Neural cell (in vitro differentiated cells): ENCODE results near the gene AMPD1. TPM values are rescaled to one million over a fixed set of nuclear protein-coding genes. Genes with fewer than 3 reads are reported as not detected.

Source experiments
- H2AFZ ChIP-seq: fragments of 200-600, 300-800 bp; sonication (generic), shearing (Covaris generic); 2 replicates; pipeline ENCODE4 v1.6.0; 2014; ENCODE audit warnings: low read depth, mild to moderate bottlenecking, antibody characterized with exemption, low read length, moderate library complexity
- H3F3A ChIP-seq: fragments of 200-600 bp; shearing (Covaris generic); 2 replicates; pipeline ENCODE4 v1.6.1; 2016; ENCODE audit warnings: mild to moderate bottlenecking, moderate library complexity, mixed read lengths, antibody characterized with exemption, low read length; ENCODE audit not compliant: insufficient read depth, poor library complexity, severe bottlenecking
- H3K27ac ChIP-seq: fragments of 200-600, 300-800 bp; sonication (generic), shearing (Covaris generic); 2 replicates; pipeline ENCODE4 v1.5.1; 2014; ENCODE audit warnings: mild to moderate bottlenecking, low read length, moderate library complexity
- H3K27me3 ChIP-seq: fragments of 300-800, 200-600 bp; sonication (generic), shearing (Covaris generic); 2 replicates; pipeline ENCODE4 v1.6.0; 2014; ENCODE audit warnings: mild to moderate bottlenecking, low read depth, low read length, moderate library complexity; ENCODE audit not compliant: insufficient read depth
- H3K36me3 ChIP-seq: fragments of 300-800, 200-600 bp; sonication (generic), shearing (Covaris generic); 2 replicates; pipeline ENCODE4 v1.5.1; 2014; ENCODE audit warnings: mild to moderate bottlenecking, antibody characterized with exemption, low read length, moderate library complexity; ENCODE audit not compliant: insufficient read depth
- H3K4me2 ChIP-seq: fragments of 300-800, 200-600 bp; sonication (generic), shearing (Covaris generic); 2 replicates; pipeline ENCODE4 v1.6.0; 2014; ENCODE audit warnings: mild to moderate bottlenecking, low read length
- H3K4me3 ChIP-seq: fragments of 300-800, 200-600 bp; sonication (generic), shearing (Covaris generic); 2 replicates; pipeline ENCODE4 v1.5.1; 2014; ENCODE audit warnings: mild to moderate bottlenecking, low read length, moderate library complexity
- H3K79me2 ChIP-seq: fragments of 200-600 bp; shearing (Covaris generic); replicated peaks from 2 replicates; pipeline ENCODE4 v1.6.0; 2014; ENCODE audit warnings: mild to moderate bottlenecking, low read length, moderate library complexity; ENCODE audit not compliant: insufficient read depth
- H3K9ac ChIP-seq: fragments of 300-800, 200-600 bp; sonication (generic), shearing (Covaris generic); 2 replicates; pipeline ENCODE4 v1.6.1; 2016; ENCODE audit warnings: mild to moderate bottlenecking, low read length, mixed read lengths
- H3K9me2 ChIP-seq: fragments of 200-600 bp; shearing (Covaris generic); 2 replicates; pipeline ENCODE4 v1.6.1; 2016; ENCODE audit warnings: mild to moderate bottlenecking, low read length, mixed read lengths; ENCODE audit not compliant: insufficient read depth
- H3K9me3 ChIP-seq: fragments of 200-600, 300-800 bp; sonication (generic), shearing (Covaris generic); 2 replicates; pipeline ENCODE4 v1.6.1; 2016; ENCODE audit warnings: mild to moderate bottlenecking, mixed run types, low read length, moderate library complexity, mixed read lengths
- H4K20me1 ChIP-seq: fragments of 200-600 bp; shearing (Covaris generic); 2 replicates; pipeline ENCODE4 v1.6.1; 2016; ENCODE audit warnings: mild to moderate bottlenecking, mixed run types; ENCODE audit not compliant: insufficient read depth
- CTCF ChIP-seq: fragments of 450-650 bp; IDR thresholded peaks from 2 replicates; pipeline ENCODE4 v1.5.1; 2014; ENCODE audit warnings: antibody characterized with exemption, mild to moderate bottlenecking, moderate library complexity; ENCODE audit not compliant: poor library complexity, severe bottlenecking
- EP300 ChIP-seq: fragments of 450-650 bp; conservative IDR thresholded peaks from 2 replicates; pipeline ENCODE4 v1.6.1; 2014; ENCODE audit warnings: antibody characterized with exemption, mild to moderate bottlenecking, moderate library complexity; ENCODE audit not compliant: poor library complexity, severe bottlenecking
- EZH2 ChIP-seq: fragments of 200-600, 300-800 bp; shearing (Covaris generic), sonication (generic); IDR thresholded peaks from 2 replicates; pipeline ENCODE4 v1.6.1; 2014; ENCODE audit warnings: antibody characterized with exemption, low read length, borderline replicate concordance, mild to moderate bottlenecking; ENCODE audit not compliant: insufficient read depth, poor library complexity, severe bottlenecking
- MXI1 ChIP-seq: fragments of 450-650 bp; conservative IDR thresholded peaks from 2 replicates; pipeline ENCODE4 v1.6.1; 2014; ENCODE audit warnings: antibody characterized with exemption, mild to moderate bottlenecking; ENCODE audit not compliant: poor library complexity, severe bottlenecking
- POLR2AphosphoS5 ChIP-seq: IDR thresholded peaks from 2 replicates; pipeline ENCODE4 v1.6.1; 2012
- RAD21 ChIP-seq: fragments of 450-650 bp; conservative IDR thresholded peaks from 2 replicates; pipeline ENCODE4 v1.6.1; 2014; ENCODE audit warnings: antibody characterized with exemption, mild to moderate bottlenecking, moderate library complexity
- SMC3 ChIP-seq: fragments of 450-650 bp; conservative IDR thresholded peaks from 2 replicates; pipeline ENCODE4 v1.6.1; 2014; ENCODE audit warnings: antibody characterized with exemption, mild to moderate bottlenecking, moderate library complexity; ENCODE audit not compliant: poor library complexity
- TAF1 ChIP-seq: IDR thresholded peaks from 2 replicates; pipeline ENCODE4 v1.6.1; 2012; ENCODE audit warnings: low read depth
- polyA plus RNA-seq: library from polyadenylated mRNA; depleted of rRNA; stranded (reverse); fragments of >200 nt; gene quantifications from 2 replicates; pipeline ENCODE4 v1.2.3, GENCODE V29; 2014
- TF ChIP-seq, protein P1 (sequence below): IDR thresholded peaks from 2 replicates; pipeline ENCODE4 v1.6.1; 2012; ENCODE audit warnings: borderline replicate concordance

The AMPD1 gene
- polyA plus RNA-seq, 1 donor from 2014 or later, result not detected

- Histone ChIP-seq H3K9me3 (no peaks in the 10 kb centered on the region), H4K20me1 (peaks cover 11% of the 10 kb centered on the region), H3K27ac (no peak overlapping the region), H3F3A (no peaks in the 10 kb centered on the region), H3K27me3 (no peaks in the 10 kb centered on the region), H3K4me2 (no peak overlapping the region), H3K9ac (no peak overlapping the region), H2AFZ (no peak overlapping the region), H3K79me2 (peaks cover 37% of the 10 kb centered on the region), H3K4me3 (no peak overlapping the region), H3K36me3 (peaks cover 15% of the 10 kb centered on the region), H3K9me2 (no peaks in the 10 kb centered on the region)
- TF ChIP-seq, protein P1, sequence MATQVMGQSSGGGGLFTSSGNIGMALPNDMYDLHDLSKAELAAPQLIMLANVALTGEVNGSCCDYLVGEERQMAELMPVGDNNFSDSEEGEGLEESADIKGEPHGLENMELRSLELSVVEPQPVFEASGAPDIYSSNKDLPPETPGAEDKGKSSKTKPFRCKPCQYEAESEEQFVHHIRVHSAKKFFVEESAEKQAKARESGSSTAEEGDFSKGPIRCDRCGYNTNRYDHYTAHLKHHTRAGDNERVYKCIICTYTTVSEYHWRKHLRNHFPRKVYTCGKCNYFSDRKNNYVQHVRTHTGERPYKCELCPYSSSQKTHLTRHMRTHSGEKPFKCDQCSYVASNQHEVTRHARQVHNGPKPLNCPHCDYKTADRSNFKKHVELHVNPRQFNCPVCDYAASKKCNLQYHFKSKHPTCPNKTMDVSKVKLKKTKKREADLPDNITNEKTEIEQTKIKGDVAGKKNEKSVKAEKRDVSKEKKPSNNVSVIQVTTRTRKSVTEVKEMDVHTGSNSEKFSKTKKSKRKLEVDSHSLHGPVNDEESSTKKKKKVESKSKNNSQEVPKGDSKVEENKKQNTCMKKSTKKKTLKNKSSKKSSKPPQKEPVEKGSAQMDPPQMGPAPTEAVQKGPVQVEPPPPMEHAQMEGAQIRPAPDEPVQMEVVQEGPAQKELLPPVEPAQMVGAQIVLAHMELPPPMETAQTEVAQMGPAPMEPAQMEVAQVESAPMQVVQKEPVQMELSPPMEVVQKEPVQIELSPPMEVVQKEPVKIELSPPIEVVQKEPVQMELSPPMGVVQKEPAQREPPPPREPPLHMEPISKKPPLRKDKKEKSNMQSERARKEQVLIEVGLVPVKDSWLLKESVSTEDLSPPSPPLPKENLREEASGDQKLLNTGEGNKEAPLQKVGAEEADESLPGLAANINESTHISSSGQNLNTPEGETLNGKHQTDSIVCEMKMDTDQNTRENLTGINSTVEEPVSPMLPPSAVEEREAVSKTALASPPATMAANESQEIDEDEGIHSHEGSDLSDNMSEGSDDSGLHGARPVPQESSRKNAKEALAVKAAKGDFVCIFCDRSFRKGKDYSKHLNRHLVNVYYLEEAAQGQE, result no peak
- TF ChIP-seq CTCF (no peak), POLR2AphosphoS5 (no peak), TAF1 (no peak), EP300 (no peak), EZH2 (no peak)
Observed at GRCh38 chr1:114735479-114735878, 40.1 kb upstream of the AMPD1 start.

DNA sequence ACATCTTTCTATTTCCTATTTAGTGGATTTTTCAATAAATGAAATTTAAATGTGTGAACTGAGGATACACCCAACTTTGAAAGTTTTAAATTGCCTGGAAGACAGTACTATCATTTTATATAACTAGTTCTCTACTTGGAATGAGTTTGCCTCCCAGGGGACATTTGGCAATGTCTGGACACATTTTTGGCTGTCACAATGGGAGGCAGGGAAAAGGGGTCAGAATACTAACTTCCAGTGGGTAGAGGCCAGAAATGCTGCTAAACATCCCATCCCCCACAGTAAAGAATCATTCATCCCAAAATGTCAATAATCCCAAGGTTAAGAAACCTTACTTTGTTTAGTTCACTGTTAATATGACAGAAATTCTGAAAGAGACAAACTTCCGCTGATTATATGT is 34.4 kb upstream of the AMPD1 start:
- no peaks in the 10 kb centered on the region for H3K27me3 ChIP-seq
- no peak overlapping the region for H3K4me3 ChIP-seq
- no peaks in the 10 kb centered on the region for H3K9me3 ChIP-seq
- TF ChIP-seq SMC3 (no peak), CTCF (no peak), RAD21 (no peak), TAF1 (no peak), MXI1 (no peak), POLR2AphosphoS5 (no peak), EZH2 (no peak), EP300 (no peak)
- TF ChIP-seq, protein P1, result no peak
- no peak overlapping the region for H3K27ac ChIP-seq
- H3K36me3 ChIP-seq, result peaks cover 19% of the 10 kb centered on the region
- no peak overlapping the region for H3K4me2 ChIP-seq
- H3K9me2 ChIP-seq, result no peaks in the 10 kb centered on the region
- H3F3A ChIP-seq, result no peaks in the 10 kb centered on the region
- H3K9ac ChIP-seq, result no peak overlapping the region
- H3K79me2 ChIP-seq, result peaks cover 23% of the 10 kb centered on the region
- no peak overlapping the region for H2AFZ ChIP-seq
- H4K20me1 ChIP-seq, result peaks cover 3% of the 10 kb centered on the region
